GM12878 (cell line): ENCODE results near the gene TPD52L2.

Experiments used
- EP300 ChIP-seq, 2 experiments: fragments of 150-350 bp in 1 of 2; IDR thresholded peaks; 2 replicates each; pipeline ENCODE4 v1.6.1; 2011 to 2012; ENCODE audit warnings: low read depth in 2 of 2, low read length in 2 of 2, borderline replicate concordance in 1 of 2, improper control_type of control experiment in 1 of 2, inconsistent platforms in 1 of 2; ENCODE audit not compliant: control insufficient read depth in 1 of 2
- MYC ChIP-seq: IDR thresholded peaks from 2 replicates; pipeline ENCODE4 v1.6.1; 2011; ENCODE audit warnings: mild to moderate bottlenecking, low read length, moderate library complexity, inconsistent platforms; ENCODE audit not compliant: insufficient read depth, insufficient replicate concordance, insufficient read length, severe bottlenecking
- SIX5 ChIP-seq: IDR thresholded peaks from 2 replicates; pipeline ENCODE4 v1.6.1; 2011; ENCODE audit warnings: mild to moderate bottlenecking, low read depth, low read length, moderate library complexity; ENCODE audit not compliant: severe bottlenecking
- TF ChIP-seq, protein P1 (sequence below): fragments of 450-650 bp; IDR thresholded peaks from 2 replicates; pipeline ENCODE4 v1.6.1; 2018; ENCODE audit warnings: mild to moderate bottlenecking, low read depth, moderate library complexity; ENCODE audit not compliant: partially characterized antibody
- TF ChIP-seq, protein P2 (sequence below): IDR thresholded peaks from 2 replicates; pipeline ENCODE4 v1.6.1; 2011; ENCODE audit warnings: low read depth, mild to moderate bottlenecking, low read length, moderate library complexity, borderline replicate concordance; ENCODE audit errors: extremely low read depth

DNA sequence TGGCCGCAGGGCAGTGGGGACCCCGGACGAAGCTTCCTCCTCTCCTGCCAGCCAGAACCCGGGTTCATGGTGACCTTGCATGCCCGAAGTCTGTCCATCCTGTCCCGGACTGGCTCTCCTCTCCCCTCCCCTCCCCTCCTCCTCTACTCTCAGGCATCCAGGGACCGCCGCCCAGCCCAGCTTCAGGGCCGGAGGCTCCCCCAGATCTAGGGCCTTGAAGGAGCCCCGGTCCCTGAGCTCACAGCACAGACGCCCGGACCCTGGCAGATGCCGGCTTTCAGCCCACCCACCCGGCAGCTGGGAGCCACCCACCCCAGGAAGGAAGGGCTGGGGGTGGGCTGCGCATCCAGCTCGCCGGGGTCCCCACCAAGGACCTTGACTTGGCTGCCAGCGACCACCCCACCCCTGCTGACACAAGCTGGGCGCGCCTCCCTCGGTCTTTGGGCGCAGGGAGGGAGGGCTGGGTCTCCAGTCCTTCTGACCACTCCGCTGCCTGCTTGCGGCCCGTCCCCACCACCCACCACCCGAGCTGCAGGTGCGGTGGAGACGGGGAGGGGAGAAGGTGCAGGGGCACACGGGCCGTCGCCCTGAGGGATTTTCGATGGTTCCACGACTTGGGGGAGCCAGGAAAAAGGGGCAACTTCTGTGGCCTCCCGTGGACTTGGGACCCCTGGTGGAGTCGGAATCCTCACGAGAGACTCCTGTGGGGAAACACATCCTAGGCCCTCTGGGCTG, 9.5 kb upstream of the TPD52L2 start:
- TF ChIP-seq MYC (no peak), SIX5 (no peak), EP300 (IDR thresholded peaks at IDR 0.05; ENCODE audit: borderline replicate concordance in 1 of 2, control insufficient read depth in 1 of 2, low read depth in 2 of 2, low read length in 2 of 2) (no peak)
- TF ChIP-seq, protein P1, sequence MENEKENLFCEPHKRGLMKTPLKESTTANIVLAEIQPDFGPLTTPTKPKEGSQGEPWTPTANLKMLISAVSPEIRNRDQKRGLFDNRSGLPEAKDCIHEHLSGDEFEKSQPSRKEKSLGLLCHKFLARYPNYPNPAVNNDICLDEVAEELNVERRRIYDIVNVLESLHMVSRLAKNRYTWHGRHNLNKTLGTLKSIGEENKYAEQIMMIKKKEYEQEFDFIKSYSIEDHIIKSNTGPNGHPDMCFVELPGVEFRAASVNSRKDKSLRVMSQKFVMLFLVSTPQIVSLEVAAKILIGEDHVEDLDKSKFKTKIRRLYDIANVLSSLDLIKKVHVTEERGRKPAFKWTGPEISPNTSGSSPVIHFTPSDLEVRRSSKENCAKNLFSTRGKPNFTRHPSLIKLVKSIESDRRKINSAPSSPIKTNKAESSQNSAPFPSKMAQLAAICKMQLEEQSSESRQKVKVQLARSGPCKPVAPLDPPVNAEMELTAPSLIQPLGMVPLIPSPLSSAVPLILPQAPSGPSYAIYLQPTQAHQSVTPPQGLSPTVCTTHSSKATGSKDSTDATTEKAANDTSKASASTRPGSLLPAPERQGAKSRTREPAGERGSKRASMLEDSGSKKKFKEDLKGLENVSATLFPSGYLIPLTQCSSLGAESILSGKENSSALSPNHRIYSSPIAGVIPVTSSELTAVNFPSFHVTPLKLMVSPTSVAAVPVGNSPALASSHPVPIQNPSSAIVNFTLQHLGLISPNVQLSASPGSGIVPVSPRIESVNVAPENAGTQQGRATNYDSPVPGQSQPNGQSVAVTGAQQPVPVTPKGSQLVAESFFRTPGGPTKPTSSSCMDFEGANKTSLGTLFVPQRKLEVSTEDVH: no peak
- TF ChIP-seq, protein P2, sequence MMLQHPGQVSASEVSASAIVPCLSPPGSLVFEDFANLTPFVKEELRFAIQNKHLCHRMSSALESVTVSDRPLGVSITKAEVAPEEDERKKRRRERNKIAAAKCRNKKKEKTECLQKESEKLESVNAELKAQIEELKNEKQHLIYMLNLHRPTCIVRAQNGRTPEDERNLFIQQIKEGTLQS: no peak
